Measurements from ENCODE around the gene DOK1.

DNA sequence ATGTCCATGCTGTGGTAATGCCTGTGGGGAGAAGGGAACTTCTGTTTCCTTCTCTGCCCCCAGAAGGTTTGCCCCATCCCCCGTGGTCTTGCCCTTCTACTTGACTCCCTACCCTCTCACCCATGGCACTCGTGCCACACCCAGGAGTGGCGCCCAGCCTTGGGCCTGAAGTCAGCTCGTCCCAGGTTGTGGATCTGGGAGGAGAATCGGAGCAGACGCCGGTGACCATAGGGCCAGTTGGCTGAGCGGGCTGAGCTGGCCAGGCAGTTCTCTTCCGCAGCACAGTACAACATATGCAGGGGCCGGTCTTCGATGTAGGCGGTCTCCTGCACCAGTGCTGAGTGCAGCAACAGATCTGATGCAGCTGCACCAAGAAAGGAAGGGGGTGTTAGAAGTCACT, 20.1 kb upstream of the DOK1 start:
- TF ChIP-seq, protein P1, sequence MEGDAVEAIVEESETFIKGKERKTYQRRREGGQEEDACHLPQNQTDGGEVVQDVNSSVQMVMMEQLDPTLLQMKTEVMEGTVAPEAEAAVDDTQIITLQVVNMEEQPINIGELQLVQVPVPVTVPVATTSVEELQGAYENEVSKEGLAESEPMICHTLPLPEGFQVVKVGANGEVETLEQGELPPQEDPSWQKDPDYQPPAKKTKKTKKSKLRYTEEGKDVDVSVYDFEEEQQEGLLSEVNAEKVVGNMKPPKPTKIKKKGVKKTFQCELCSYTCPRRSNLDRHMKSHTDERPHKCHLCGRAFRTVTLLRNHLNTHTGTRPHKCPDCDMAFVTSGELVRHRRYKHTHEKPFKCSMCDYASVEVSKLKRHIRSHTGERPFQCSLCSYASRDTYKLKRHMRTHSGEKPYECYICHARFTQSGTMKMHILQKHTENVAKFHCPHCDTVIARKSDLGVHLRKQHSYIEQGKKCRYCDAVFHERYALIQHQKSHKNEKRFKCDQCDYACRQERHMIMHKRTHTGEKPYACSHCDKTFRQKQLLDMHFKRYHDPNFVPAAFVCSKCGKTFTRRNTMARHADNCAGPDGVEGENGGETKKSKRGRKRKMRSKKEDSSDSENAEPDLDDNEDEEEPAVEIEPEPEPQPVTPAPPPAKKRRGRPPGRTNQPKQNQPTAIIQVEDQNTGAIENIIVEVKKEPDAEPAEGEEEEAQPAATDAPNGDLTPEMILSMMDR (IDR thresholded peaks at IDR 0.05 in 8 of 11, conservative IDR thresholded peaks at IDR 0.05 in 3 of 11) = no peak
- peak in 2 of 3 donors; percentile 29 to 47 for TF ChIP-seq POLR2AphosphoS5 (IDR thresholded peaks at IDR 0.05)
